Measurements from ENCODE around the gene RAB10. TPM values are rescaled to one million over a fixed set of nuclear protein-coding genes. Genes with fewer than 3 reads are reported as not detected.
A peak's percentile ranks its signal among the peaks of the same experiment; 100 is the strongest.
"Not testable (repeated sequence)": the region's sequence is repeated elsewhere in the genome, so short reads cannot be mapped to it uniquely, and the experiment has no call there.

The RAB10 gene
- total and polyA plus RNA-seq, 2 donors, result 61.3 to 72.9 TPM

- DNase-seq (ENCODE audit: low read depth in 6 of 9, low spot score in 9 of 9), result no peak
- Histone ChIP-seq H3K27ac (ENCODE audit: low read depth in 1 of 2, low read length in 1 of 2) (no peak overlapping the region), H3K27me3 (ENCODE audit: control insufficient read depth in 2 of 2, insufficient read depth in 1 of 2, low read length in 1 of 2) (peaks cover 0 to 20% of the 10 kb centered on the region in 2 donors), H3K4me3 (ENCODE audit: low read length in 2 of 2) (no peak overlapping the region), H3K9me3 (ENCODE audit: control insufficient read depth in 2 of 2, insufficient read depth in 1 of 2, low read length in 1 of 2) (no peaks in the 10 kb centered on the region), H3K36me3 (ENCODE audit: control insufficient read depth in 2 of 2, insufficient read depth in 2 of 2, low read length in 1 of 2) (no peaks in the 10 kb centered on the region), H3K4me1 (ENCODE audit: control insufficient read depth in 2 of 2, insufficient read depth in 2 of 2, low read length in 2 of 2) (no peaks in the 10 kb centered on the region)
- 96% methylated on average over 4 of the region's 4 CpGs for WGBS
Observed at GRCh38 chr2:26165403-26165802, 131.5 kb downstream of the RAB10 start.

GRCh38 chr2:26166541-26166940 lies 132.7 kb downstream of the RAB10 start:
- WGBS, result 97% methylated on average over 6 of the region's 6 CpGs
- H3K27me3 ChIP-seq (ENCODE audit: control insufficient read depth in 2 of 2, insufficient read depth in 1 of 2, low read length in 1 of 2), result peaks cover 7 to 32% of the 10 kb centered on the region in 2 donors
- not testable (repeated sequence) for H3K4me3 ChIP-seq (ENCODE audit: low read length in 2 of 2); DNase-seq (ENCODE audit: low read depth in 6 of 9, low spot score in 9 of 9); H3K36me3 ChIP-seq (ENCODE audit: control insufficient read depth in 2 of 2, insufficient read depth in 2 of 2, low read length in 1 of 2); H3K27ac ChIP-seq (ENCODE audit: low read depth in 1 of 2, low read length in 1 of 2); H3K9me3 ChIP-seq (ENCODE audit: control insufficient read depth in 2 of 2, insufficient read depth in 1 of 2, low read length in 1 of 2); H3K4me1 ChIP-seq (ENCODE audit: control insufficient read depth in 2 of 2, insufficient read depth in 2 of 2, low read length in 2 of 2)

- Histone ChIP-seq H3K27me3 (ENCODE audit: control insufficient read depth in 2 of 2, insufficient read depth in 1 of 2, low read length in 1 of 2) (peaks cover 26 to 50% of the 10 kb centered on the region in 2 donors), H3K27ac (ENCODE audit: low read depth in 1 of 2, low read length in 1 of 2) (no peak overlapping the region), H3K9me3 (ENCODE audit: control insufficient read depth in 2 of 2, insufficient read depth in 1 of 2, low read length in 1 of 2) (peaks cover 0 to 6% of the 10 kb centered on the region in 2 donors), H3K36me3 (ENCODE audit: control insufficient read depth in 2 of 2, insufficient read depth in 2 of 2, low read length in 1 of 2) (no peaks in the 10 kb centered on the region), H3K4me1 (ENCODE audit: control insufficient read depth in 2 of 2, insufficient read depth in 2 of 2, low read length in 2 of 2) (peaks cover 0 to 4% of the 10 kb centered on the region in 2 donors), H3K4me3 (ENCODE audit: low read length in 2 of 2) (no peak overlapping the region)
- DNase-seq (ENCODE audit: low read depth in 6 of 9, low spot score in 9 of 9), result no peak
- WGBS, result 97% methylated on average over 4 of the region's 4 CpGs
Observed at GRCh38 chr2:26168785-26169184, 134.9 kb downstream of the RAB10 start.

- H3K36me3 ChIP-seq (ENCODE audit: control insufficient read depth in 2 of 2, insufficient read depth in 2 of 2, low read length in 1 of 2), result no peaks in the 10 kb centered on the region
- no peak for DNase-seq (ENCODE audit: low read depth in 6 of 9, low spot score in 9 of 9)
- WGBS, result 96% methylated on average over 5 of the region's 5 CpGs
Observed at GRCh38 chr2:26169226-26169625, 135.3 kb downstream of the RAB10 start.

GRCh38 chr2:26169681-26170414 lies 136.0 kb downstream of the RAB10 start:
- no peak overlapping the region for H3K27ac ChIP-seq (ENCODE audit: low read depth in 1 of 2, low read length in 1 of 2)
- peaks cover 0 to 4% of the 10 kb centered on the region in 2 donors for H3K4me1 ChIP-seq (ENCODE audit: control insufficient read depth in 2 of 2, insufficient read depth in 2 of 2, low read length in 2 of 2)
- DNase-seq (ENCODE audit: low read depth in 6 of 9, low spot score in 9 of 9), result no peak
- H3K9me3 ChIP-seq (ENCODE audit: control insufficient read depth in 2 of 2, insufficient read depth in 1 of 2, low read length in 1 of 2), result peaks cover 0 to 6% of the 10 kb centered on the region in 2 donors
- no peak overlapping the region for H3K4me3 ChIP-seq (ENCODE audit: low read length in 2 of 2)
- H3K27me3 ChIP-seq (ENCODE audit: control insufficient read depth in 2 of 2, insufficient read depth in 1 of 2, low read length in 1 of 2), result peaks cover 35 to 58% of the 10 kb centered on the region in 2 donors
- H3K36me3 ChIP-seq (ENCODE audit: control insufficient read depth in 2 of 2, insufficient read depth in 2 of 2, low read length in 1 of 2), result no peaks in the 10 kb centered on the region
- WGBS, result 91% methylated on average over 14 of the region's 14 CpGs

More at GRCh38 chr2:26169226-26169625, 135.3 kb downstream of the RAB10 start:
- H3K9me3 ChIP-seq (ENCODE audit: control insufficient read depth in 2 of 2, insufficient read depth in 1 of 2, low read length in 1 of 2), result peaks cover 0 to 6% of the 10 kb centered on the region in 2 donors
- H3K27ac ChIP-seq (ENCODE audit: low read depth in 1 of 2, low read length in 1 of 2), result no peak overlapping the region
- H3K4me3 ChIP-seq (ENCODE audit: low read length in 2 of 2), result no peak overlapping the region
- peaks cover 31 to 55% of the 10 kb centered on the region in 2 donors for H3K27me3 ChIP-seq (ENCODE audit: control insufficient read depth in 2 of 2, insufficient read depth in 1 of 2, low read length in 1 of 2)
- H3K4me1 ChIP-seq (ENCODE audit: control insufficient read depth in 2 of 2, insufficient read depth in 2 of 2, low read length in 2 of 2), result peaks cover 0 to 4% of the 10 kb centered on the region in 2 donors

- no peak for DNase-seq (ENCODE audit: low read depth in 6 of 9, low spot score in 9 of 9)
- Histone ChIP-seq H3K9me3 (ENCODE audit: control insufficient read depth in 2 of 2, insufficient read depth in 1 of 2, low read length in 1 of 2) (peaks cover 0 to 6% of the 10 kb centered on the region in 2 donors), H3K27ac (ENCODE audit: low read depth in 1 of 2, low read length in 1 of 2) (no peak overlapping the region), H3K36me3 (ENCODE audit: control insufficient read depth in 2 of 2, insufficient read depth in 2 of 2, low read length in 1 of 2) (no peaks in the 10 kb centered on the region), H3K27me3 (ENCODE audit: control insufficient read depth in 2 of 2, insufficient read depth in 1 of 2, low read length in 1 of 2) (peaks cover 44 to 68% of the 10 kb centered on the region in 2 donors), H3K4me1 (ENCODE audit: control insufficient read depth in 2 of 2, insufficient read depth in 2 of 2, low read length in 2 of 2) (peaks cover 0 to 4% of the 10 kb centered on the region in 2 donors), H3K4me3 (ENCODE audit: low read length in 2 of 2) (no peak overlapping the region)
- 94% methylated on average over 9 of the region's 9 CpGs for WGBS
Observed at GRCh38 chr2:26170795-26171194, 136.9 kb downstream of the RAB10 start.

- peaks cover 48 to 82% of the 10 kb centered on the region in 2 donors for H3K27me3 ChIP-seq (ENCODE audit: control insufficient read depth in 2 of 2, insufficient read depth in 1 of 2, low read length in 1 of 2)
Observed at GRCh38 chr2:26172189-26172870, 138.4 kb downstream of the RAB10 start.

GRCh38 chr2:26172871-26173775 lies 139.2 kb downstream of the RAB10 start, which contains the start of gene GAREM2:
Gene GAREM2 (plus strand): TSS chr2:26173088. CDS start chr2:26173221, 133 bp downstream.
- 2% methylated on average over 101 of the region's 102 CpGs for WGBS
- Histone ChIP-seq H3K36me3 (ENCODE audit: control insufficient read depth in 2 of 2, insufficient read depth in 2 of 2, low read length in 1 of 2) (no peaks in the 10 kb centered on the region), H3K27me3 (ENCODE audit: control insufficient read depth in 2 of 2, insufficient read depth in 1 of 2, low read length in 1 of 2) (peaks cover 48 to 90% of the 10 kb centered on the region in 2 donors), H3K4me3 (ENCODE audit: low read length in 2 of 2) (peak within 1 kb of the TSS in 1 of 2 donors; percentile 50), H3K9me3 (ENCODE audit: control insufficient read depth in 2 of 2, insufficient read depth in 1 of 2, low read length in 1 of 2) (peaks cover 0 to 6% of the 10 kb centered on the region in 2 donors), H3K27ac (ENCODE audit: low read depth in 1 of 2, low read length in 1 of 2) (no peak within 1 kb of the TSS), H3K4me1 (ENCODE audit: control insufficient read depth in 2 of 2, insufficient read depth in 2 of 2, low read length in 2 of 2) (peaks cover 0 to 4% of the 10 kb centered on the region in 2 donors)
- DNase-seq (ENCODE audit: low read depth in 6 of 9, low spot score in 9 of 9), result no peak

More at GRCh38 chr2:26172189-26172870, 138.4 kb downstream of the RAB10 start:
- Histone ChIP-seq H3K4me3 (ENCODE audit: low read length in 2 of 2) (peak overlapping the region in 1 of 2 donors; percentile 50), H3K36me3 (ENCODE audit: control insufficient read depth in 2 of 2, insufficient read depth in 2 of 2, low read length in 1 of 2) (no peaks in the 10 kb centered on the region), H3K9me3 (ENCODE audit: control insufficient read depth in 2 of 2, insufficient read depth in 1 of 2, low read length in 1 of 2) (peaks cover 0 to 6% of the 10 kb centered on the region in 2 donors), H3K4me1 (ENCODE audit: control insufficient read depth in 2 of 2, insufficient read depth in 2 of 2, low read length in 2 of 2) (peaks cover 0 to 4% of the 10 kb centered on the region in 2 donors), H3K27ac (ENCODE audit: low read depth in 1 of 2, low read length in 1 of 2) (no peak overlapping the region)
- 16% methylated on average over 56 of the region's 56 CpGs for WGBS
- no peak for DNase-seq (ENCODE audit: low read depth in 6 of 9, low spot score in 9 of 9)

Data from thymus (tissue), 11 donors.